HG03575 (cell line): ENCODE results near the gene TRIM65.
A peak's percentile ranks its signal among the peaks of the same experiment; 100 is the strongest.
"Not testable (repeated sequence)": the region's sequence is repeated elsewhere in the genome, so short reads cannot be mapped to it uniquely, and the experiment has no call there.

ENCODE experiments used
- ATAC-seq: cut with Tn5 transposase; IDR thresholded peaks from one replicate; pipeline ENCODE4 v1.9.1; 2021; ENCODE audit not compliant: unreplicated experiment, insufficient number of reproducible peaks, low FRiP score; ENCODE audit errors: extremely low read depth

Gene TRIM65

GRCh38 chr17:75861927-75862317 is 34.8 kb downstream of the TRIM65 start:
- ATAC-seq = no peak

- ATAC-seq = not testable (repeated sequence)
Measured at GRCh38 chr17:75859358-75859757, 37.4 kb downstream of the TRIM65 start.

- ATAC-seq = no peak
Measured at GRCh38 chr17:75856062-75856756, 40.5 kb downstream of the TRIM65 start.

- ATAC-seq = peak; percentile 81
Measured at GRCh38 chr17:75855310-75856061, 41.3 kb downstream of the TRIM65 start, which contains the start of gene WBP2. TSS of gene WBP2 (minus strand) at chr17:75855335. CDS start at chr17:75855297, 38 bp downstream.

GRCh38 chr17:75854881-75855309 is 41.9 kb downstream of the TRIM65 start:
- ATAC-seq = no peak

- no peak for ATAC-seq
Measured at GRCh38 chr17:75854101-75854748, 42.5 kb downstream of the TRIM65 start.

GRCh38 chr17:75853433-75853832 is 43.3 kb downstream of the TRIM65 start:
- ATAC-seq = no peak

- ATAC-seq = not testable (repeated sequence)
Measured at GRCh38 chr17:75851693-75851991, 45.1 kb downstream of the TRIM65 start.

GRCh38 chr17:75850928-75851692 is 45.6 kb downstream of the TRIM65 start:
- ATAC-seq = no peak

GRCh38 chr17:75849724-75850123 is 47.0 kb downstream of the TRIM65 start:
- ATAC-seq = no peak

- ATAC-seq = no peak
Measured at GRCh38 chr17:75849279-75849646, 47.5 kb downstream of the TRIM65 start.

GRCh38 chr17:75848523-75849278 is 48.0 kb downstream of the TRIM65 start:
- ATAC-seq = no peak

GRCh38 chr17:75847614-75848522 is 48.9 kb downstream of the TRIM65 start:
- no peak for ATAC-seq

GRCh38 chr17:75846692-75847613 is 49.8 kb downstream of the TRIM65 start:
- ATAC-seq = no peak

- ATAC-seq = no peak
Measured at GRCh38 chr17:75845933-75846691, 50.6 kb downstream of the TRIM65 start.

- ATAC-seq = no peak
Measured at GRCh38 chr17:75845058-75845711, 51.6 kb downstream of the TRIM65 start.
